GM12874 (cell line): ENCODE data around the gene MAGOH.

Experiments used
- CTCF ChIP-seq: IDR thresholded peaks from 2 replicates; pipeline ENCODE4 v1.5.1; 2011; ENCODE audit warnings: low read depth, mild to moderate bottlenecking, control low read depth, low read length, moderate library complexity; ENCODE audit not compliant: insufficient read depth

MAGOH gene

GRCh38 chr1:53244141-53244540, 5.8 kb upstream of the MAGOH start:
- TF ChIP-seq CTCF, result no peak

- TF ChIP-seq CTCF, result no peak
Observed at GRCh38 chr1:53242381-53242780, 4.1 kb upstream of the MAGOH start.

- TF ChIP-seq CTCF, result no peak
Observed at GRCh38 chr1:53241828-53242227, 3.5 kb upstream of the MAGOH start.

GRCh38 chr1:53237638-53238037, 680 bp downstream of the MAGOH start:
- no peak for TF ChIP-seq CTCF

- TF ChIP-seq CTCF, result no peak
Observed at GRCh38 chr1:53220962-53221286, 17.4 kb downstream of the MAGOH start.

GRCh38 chr1:53220171-53220961, 18.0 kb downstream of the MAGOH start, which contains the start of gene CZIB:
Gene CZIB, minus strand, starts transcription at chr1:53220634. Its CDS starts 59 bp downstream, at chr1:53220575.
- TF ChIP-seq CTCF, result no peak

- no peak for TF ChIP-seq CTCF
Observed at GRCh38 chr1:53219711-53220110, 18.6 kb downstream of the MAGOH start.
